GM12873 (cell line): ENCODE results near the gene RABEP1.

Experiments
- CTCF ChIP-seq: IDR thresholded peaks from 2 replicates; pipeline ENCODE4 v1.5.1; 2012; ENCODE audit warnings: low read depth, mild to moderate bottlenecking, moderate library complexity, low read length, control low read depth; ENCODE audit not compliant: insufficient read depth; ENCODE audit errors: missing control alignments

RABEP1 gene

GRCh38 chr17:5399767-5400166 is 117.7 kb downstream of the RABEP1 start:
- no peak for TF ChIP-seq CTCF

- TF ChIP-seq CTCF, result no peak
Observed at GRCh38 chr17:5405400-5405799, 123.3 kb downstream of the RABEP1 start.

GRCh38 chr17:5408186-5408585 is 126.1 kb downstream of the RABEP1 start:
- no peak for TF ChIP-seq CTCF

- TF ChIP-seq CTCF, result no peak
Observed at GRCh38 chr17:5410594-5411272, 128.6 kb downstream of the RABEP1 start.

- no peak for TF ChIP-seq CTCF
Observed at GRCh38 chr17:5413682-5414081, 131.6 kb downstream of the RABEP1 start.

DNA sequence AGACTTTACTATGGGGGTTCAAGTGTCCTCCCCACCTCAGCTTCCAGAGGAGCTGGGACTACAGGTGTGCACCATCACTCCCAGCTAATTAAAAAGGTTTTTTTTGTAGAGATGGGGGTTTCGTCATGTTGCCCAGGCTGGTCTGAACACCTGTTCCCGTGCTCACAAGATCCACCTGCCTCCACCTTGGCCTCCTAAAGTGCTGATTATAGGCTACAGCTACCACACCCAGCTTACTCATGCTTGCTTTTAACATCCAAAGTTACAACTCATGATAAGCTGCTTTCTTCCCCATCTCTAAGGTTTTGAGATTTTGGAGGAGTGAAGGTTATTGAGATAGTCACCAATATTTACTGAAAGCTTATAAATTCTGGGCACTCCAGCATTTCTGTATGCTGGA is 134.8 kb downstream of the RABEP1 start:
- TF ChIP-seq CTCF, result no peak

- no peak for TF ChIP-seq CTCF
Observed at GRCh38 chr17:5418858-5419355, 136.8 kb downstream of the RABEP1 start.
